ENCODE data around the gene ZNF609.

DNA sequence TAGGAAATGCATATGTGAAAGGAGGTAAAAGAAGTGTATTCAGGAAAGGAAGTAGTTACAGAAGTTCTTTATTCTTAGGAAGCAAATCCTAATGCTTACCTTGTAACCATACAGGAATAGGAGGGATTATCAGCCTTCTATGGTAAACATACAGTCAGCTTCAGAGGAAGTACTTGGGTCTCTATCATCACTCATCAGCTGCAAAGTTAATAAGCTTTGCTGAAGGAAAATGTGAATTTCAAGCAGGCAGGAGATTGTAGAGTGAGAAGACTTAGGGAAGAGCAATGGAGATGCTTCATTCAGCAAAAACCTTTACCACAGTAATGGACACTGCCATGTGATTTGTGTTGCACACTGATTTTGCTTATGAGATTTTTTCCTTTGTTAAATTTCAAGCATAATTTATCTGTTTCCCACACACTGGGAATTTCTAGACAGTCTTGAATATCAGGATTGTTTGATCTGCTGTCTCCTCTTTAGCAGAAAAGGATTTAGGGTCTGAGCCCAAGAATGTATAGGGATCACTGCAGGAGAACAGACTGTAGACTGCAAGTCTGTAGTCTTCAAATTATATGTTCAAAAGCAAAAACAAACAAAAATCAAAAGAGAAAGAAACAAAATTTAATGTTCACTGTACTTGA lies 150.8 kb downstream of the ZNF609 start:
- TF ChIP-seq, protein P1, sequence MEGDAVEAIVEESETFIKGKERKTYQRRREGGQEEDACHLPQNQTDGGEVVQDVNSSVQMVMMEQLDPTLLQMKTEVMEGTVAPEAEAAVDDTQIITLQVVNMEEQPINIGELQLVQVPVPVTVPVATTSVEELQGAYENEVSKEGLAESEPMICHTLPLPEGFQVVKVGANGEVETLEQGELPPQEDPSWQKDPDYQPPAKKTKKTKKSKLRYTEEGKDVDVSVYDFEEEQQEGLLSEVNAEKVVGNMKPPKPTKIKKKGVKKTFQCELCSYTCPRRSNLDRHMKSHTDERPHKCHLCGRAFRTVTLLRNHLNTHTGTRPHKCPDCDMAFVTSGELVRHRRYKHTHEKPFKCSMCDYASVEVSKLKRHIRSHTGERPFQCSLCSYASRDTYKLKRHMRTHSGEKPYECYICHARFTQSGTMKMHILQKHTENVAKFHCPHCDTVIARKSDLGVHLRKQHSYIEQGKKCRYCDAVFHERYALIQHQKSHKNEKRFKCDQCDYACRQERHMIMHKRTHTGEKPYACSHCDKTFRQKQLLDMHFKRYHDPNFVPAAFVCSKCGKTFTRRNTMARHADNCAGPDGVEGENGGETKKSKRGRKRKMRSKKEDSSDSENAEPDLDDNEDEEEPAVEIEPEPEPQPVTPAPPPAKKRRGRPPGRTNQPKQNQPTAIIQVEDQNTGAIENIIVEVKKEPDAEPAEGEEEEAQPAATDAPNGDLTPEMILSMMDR (IDR thresholded peaks at IDR 0.05), result no peak
- TF ChIP-seq POLR2AphosphoS5 (IDR thresholded peaks at IDR 0.05) (no peak), POLR2A (IDR thresholded peaks at IDR 0.05) (no peak)

All from sigmoid colon (tissue), 4 donors.